NOMO-1 treated with DMSO at 0.1 percent for 48 hours (cell line): Measurements from ENCODE around the gene NIPA2.

Experiments
- DNase-seq: peaks from one replicate; lab custom pipeline; 2025; ENCODE audit not compliant: unreplicated experiment; lab: John Stamatoyannopoulos, UW

NIPA2 gene

DNA sequence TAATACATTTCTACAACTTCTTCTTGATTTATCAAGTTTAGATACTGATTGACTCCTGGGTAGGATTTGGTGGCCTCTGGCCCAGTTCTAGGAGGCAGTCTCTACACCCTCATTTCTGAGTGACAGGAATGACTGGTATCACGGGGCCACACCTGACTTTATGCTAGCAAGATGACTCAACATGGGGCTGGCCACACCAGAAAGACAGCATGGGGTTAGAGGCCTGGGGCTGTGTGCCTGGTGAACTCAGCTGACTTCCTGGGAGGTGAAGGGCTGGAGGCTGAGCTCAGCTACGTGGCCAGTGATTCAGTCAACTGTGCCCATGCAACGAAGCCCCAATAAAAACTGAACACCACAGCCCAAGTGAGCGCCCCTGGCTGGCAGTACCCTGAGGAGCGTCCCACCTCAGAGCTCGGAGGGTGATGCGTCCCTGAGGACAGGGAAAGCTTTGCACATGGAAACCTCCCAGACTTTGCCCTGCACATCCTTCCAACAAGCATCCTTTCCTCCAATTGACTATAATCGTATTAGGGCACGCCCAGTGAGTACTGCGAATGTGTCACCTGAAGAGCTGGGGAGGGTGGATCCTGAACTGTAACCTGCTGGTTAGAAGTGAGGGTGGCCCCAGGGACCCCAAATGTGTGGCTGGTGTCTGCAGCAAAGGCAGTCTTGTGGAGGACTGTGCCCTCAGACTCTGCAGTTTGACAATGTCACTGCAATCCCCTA is 57.2 kb downstream of the NIPA2 start:
- no peak for DNase-seq

DNA sequence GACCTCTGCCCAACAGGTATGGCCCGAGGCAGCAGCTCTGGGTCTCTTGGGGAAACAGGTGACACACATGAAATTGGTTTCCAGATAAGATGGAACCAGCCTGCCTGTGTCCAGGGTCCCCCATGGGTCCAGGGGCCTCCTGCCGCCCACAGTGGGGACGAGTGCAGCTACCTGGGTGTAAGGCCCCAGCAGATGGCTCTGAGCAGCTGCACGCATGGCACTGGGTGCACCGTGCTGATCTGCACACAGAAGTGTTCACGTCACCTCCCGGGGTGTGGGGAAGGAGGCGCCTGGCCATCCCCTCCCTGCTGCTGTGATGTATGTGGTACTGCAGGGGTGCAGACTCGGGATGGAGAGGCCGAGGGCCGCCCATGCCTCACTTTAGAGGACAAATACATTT is 63.6 kb downstream of the NIPA2 start:
- DNase-seq = no peak

DNA sequence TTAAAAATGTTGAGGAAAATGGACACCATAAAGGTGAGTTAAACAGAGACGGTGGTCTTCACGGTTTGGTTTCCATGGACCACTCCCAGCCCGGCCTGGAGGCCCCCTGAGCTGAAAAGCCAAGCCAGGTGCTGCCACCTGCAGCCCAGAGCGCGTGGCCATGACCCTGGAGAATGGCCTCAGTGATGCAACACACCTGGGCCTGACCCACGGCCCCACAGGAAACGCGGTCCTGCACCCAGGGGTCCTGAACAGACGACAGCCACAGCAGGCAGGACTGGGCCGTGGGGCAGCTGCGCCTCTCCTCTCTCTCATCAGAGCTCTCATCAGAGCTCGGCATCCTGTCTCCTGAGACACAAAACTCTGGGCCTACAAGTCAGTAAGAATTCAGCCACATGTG is 64.1 kb downstream of the NIPA2 start:
- DNase-seq = no peak

DNA sequence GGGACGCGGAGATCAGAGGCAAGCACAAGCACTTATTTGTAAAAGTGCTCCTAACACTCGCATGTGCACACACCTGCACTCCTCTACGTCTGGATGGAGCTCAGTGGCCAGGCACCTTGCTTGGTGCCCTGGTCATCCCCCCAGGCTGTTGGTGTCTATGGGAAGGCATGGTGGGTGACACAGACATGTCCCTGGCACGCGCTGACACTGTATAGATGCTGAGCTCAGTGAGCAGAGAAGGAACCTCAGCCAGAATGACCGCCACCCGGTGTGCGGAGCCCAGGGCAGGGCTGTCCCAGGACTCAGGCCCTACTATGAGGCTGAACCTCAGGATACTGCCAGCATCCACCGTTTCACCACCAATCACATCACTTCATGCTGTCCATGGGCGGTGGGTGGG is 64.5 kb downstream of the NIPA2 start:
- DNase-seq = no peak

DNA sequence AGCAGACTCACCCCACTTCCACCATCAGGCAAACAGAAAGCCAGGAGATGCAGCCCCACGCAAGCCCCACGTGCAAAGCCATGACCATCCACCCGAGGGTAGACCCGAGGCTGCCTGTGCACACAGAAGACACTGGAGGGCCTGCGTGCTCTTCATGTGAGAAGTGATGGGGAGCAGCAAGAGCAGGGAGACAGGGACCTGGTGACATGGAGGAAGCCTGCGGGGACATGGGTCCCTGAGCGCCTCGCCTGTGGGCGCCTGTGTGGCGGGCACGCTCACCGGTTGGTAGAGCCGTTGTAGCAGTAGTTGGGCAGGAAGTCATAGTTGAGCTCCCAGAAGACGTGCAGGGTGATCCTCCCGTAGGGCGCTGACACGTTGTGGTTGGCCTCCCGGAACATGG is 65.0 kb downstream of the NIPA2 start:
- no peak for DNase-seq

DNA sequence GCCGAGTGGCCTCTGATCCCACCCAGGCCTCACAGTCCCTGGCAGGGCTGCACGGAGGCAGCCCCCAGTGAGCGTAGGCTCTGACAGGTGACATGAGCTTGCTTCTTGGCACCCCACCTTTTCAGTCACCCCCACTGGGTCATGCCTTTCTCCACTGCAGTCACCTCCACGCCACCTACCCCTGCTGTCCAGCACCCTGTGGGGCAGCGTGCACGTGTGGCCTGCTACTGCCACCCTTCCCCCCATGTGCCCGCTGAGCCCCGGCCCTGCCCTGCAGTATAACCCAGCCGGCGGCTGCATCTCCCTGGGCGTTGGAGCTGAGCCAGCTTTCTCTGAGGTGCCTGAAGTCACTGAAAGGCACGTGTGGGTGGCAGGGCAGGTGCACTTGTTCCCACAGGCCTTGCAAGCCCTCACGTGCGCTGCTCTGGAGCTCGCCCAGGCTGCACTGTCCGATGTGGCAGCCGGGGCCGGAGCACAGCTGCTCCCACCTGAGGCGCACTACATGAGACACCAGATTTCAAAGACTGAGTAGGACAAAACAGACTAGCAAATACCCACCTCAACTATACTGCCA is 65.6 kb downstream of the NIPA2 start:
- DNase-seq = no peak

DNA sequence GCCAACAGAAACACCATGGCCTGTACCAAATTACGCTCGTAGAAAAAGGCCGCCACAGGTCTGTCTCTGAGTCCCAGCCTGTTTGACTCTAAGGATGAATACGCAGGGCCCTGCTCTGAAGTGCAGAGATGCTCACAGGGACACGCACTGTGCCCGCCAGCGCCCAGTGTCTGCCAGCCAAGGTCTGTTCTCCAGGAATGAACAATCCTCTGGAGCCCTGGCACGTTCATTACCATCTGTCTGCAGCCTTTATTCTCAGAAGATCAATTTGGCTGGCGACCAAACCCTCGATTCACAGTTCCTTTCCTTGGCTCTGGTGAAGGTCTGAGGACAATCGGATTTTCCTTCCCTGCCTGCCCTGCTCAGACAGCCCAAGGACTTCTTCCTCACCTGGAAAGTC is 66.3 kb downstream of the NIPA2 start:
- DNase-seq = no peak

DNA sequence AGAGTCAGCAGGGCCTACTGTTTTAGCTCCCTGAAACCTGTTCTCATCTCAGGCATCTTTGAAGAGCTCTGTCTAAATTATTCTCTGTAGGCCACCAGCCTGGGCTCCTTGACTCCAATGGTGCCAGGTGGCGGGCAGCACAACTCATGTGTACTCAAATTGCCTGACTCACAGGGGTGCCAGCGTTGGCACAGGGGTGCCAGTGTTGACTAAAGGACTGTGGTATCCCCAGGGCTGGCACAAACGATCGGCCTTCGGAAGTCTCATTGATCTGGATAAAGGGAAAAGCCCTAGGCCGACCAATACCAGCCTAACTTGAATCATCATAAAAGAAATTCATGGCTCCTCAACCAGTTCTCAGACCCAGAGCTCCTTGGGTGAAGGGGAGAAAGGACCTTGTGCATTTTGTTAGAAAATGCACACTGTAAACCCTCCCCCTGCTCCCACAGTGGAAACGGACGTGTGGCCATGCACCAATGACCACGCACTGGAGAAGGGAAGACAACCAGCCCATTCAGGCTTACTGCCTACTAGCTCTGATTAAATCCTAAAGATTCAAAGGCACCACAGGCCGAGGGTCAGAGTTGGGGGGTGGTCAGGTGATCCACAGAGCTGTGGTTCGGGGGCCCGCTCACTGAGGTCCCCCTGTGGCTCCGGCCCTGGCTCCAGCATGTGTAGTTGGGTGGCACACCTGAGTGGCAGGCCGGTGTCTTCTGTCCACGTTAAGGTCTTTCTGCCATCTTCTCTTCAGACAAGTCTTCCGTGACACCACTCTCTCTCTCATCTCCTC is 68.9 kb downstream of the NIPA2 start:
- no peak for DNase-seq

DNA sequence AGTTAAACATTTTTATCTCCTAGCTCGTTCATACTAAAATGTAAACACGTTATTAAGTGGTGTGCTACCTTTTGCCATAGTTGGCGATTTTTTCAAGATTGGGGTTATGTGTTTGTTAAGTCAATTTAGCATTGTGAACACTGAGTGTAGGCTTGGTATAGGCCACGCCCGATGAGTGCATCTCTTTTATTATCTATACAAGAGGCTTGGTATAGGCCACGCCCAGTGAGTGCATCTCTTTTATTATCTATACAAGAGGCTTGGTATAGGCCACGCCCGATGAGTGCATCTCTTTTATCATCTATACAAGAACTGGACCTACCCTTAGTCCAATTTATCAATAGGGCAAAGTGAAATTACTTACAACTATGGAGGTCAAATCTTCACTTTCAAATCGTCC is 70.4 kb downstream of the NIPA2 start:
- DNase-seq = no peak

DNA sequence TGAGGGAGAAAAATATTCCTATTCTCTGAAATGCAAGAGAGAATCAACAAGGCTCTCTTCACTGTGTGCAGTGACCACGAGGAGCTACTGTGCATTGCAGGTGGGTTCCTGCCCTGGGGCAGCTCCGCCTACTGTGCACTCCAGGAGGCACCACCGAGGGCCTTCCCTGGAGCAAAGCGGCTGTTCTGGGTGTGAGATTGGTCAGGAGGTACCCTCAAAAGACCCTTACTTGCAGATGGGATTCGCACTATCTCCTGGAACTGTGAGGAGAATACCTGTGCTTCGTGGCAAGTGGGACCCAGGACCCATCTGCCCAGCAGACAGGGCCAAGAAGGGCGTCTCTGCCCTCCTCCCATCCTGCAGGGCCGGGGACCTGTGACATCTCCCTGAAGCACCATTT is 72.8 kb downstream of the NIPA2 start:
- no peak for DNase-seq

DNA sequence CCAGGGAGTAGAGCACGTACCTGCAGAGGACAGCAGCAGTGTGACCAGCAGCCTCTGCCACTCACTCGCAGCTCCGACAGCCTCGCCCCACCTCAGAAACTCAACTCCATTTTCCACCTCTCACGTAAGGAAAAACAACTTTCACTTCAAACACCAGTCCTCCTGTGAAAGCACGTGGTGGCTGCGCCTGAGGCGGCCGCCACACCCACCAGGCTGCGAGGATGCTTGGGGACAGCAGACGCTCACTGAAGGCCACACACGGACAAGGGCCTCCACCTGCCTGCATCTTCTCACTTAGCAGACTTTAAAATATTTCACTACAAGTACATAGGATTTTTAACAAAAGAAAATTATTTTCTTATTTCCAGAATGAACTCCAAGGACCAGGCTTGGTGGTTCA is 73.8 kb downstream of the NIPA2 start:
- no peak for DNase-seq

DNA sequence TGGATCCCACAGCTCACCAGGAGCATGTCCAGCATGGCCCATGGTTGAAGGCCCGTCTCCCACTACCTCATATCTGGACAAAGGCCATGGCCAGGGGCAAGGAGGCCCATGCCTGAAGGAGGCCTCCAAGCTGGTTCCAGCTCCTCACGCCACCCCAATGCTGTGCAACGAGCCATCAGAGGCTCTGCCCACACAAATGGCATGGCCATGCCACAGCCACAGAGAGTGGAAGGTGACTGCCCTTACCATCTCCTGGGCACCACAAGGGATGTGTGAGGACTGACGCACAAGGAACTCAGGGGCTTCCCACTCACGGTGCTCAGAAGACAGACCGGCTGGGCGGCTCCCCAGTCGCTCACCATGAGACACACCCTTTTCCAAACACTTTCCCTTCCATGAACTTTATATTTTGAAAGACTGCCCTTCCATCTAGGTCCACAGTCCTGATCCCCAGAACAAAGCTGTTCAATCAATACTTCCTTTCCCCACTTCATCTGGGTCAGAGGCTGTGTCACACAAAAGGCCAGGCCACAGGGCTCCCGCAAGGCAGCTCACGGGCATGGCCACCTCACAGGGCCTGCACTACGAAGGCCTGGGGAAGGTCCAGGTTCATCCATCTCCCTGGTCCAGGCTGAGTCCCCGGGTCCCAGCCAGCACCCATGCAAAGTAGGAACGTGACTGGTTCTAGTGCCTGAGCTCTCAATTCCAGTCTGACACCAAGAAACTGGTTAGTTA is 75.3 kb downstream of the NIPA2 start:
- no peak for DNase-seq

DNA sequence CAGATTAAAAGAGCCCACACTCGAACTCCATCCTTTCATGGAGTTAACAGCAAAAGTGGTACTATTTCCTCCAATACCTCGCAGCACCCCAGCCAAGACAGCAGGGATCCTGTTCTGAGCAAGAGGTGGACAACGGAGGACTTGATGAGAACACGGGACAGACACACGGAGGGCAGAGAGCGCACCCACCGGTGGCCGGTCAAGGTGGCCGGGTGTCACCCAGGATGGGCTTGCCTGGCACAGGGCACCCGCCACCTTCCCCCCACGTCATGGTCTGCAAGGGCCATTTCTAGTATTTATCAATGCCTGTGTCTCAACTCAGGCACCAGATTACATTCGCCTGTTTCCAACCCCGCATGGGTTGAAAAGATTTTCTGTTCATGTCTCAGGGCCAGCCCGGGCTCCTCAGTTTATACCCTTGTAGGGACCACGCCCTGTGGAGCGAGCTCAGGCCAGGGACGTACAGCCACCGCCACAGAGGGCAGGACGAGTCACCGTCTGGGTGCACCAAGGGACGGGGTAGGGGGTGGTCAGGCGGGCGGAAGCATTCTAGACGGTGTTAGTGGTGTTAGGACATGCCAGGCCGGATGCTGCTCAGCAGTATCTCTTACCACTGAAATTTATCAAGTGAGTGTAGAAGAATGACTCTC is 77.5 kb downstream of the NIPA2 start:
- no peak for DNase-seq

DNA sequence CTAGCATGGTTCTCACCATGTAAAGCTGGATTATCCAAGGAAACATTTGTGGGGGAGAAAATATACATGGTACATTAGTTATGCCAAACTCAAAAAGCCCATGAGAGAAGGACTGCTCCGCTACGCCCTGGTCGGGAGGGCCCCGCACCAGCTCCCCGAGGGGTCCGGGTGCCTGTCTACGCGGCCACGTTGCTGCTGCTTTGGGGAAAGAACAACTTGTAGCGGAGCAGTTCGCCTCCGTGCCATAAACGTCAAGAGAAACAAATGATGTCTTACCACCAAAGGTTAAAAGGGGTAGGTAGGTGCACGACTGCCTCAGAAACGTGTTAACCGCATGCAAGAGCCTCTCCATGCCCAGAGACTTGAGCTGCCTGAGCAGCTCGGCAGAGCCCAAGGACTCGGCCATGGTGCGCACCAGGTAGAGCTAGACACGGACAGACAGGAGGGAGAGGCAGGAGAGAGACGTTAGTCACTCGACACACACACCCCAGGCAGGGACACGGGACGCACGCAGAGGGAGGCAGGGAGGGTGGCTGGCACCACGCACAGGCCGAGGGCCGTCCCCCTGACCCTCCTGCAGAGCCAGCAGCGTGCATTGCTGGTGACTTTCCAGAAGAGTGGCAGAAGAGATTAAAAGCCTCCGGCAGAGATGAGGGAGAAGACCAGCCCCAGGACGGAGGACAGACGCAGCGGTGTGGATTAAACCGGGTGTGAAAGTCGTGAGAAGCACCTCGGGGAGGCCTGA is 78.3 kb downstream of the NIPA2 start:
- DNase-seq = no peak

DNA sequence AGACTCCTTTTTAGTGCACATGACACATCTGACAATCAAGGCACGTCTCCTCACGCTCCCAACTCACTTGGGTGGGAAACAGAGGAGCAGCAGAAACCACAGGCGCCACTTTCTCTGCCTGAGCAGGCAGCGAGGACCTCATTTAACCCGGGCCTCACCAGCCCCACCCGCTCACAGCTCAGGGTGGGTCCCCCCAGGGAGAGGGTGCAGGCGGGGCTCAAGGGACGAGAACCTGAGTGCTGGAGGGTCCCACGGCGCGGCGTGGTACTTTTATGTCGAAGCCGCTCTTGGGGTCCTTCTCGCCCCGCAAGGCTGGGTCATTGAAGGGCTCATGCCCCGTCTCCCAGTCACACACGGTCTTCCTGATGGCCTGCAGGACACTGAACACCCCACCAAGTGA is 79.1 kb downstream of the NIPA2 start:
- DNase-seq = no peak
